GM19328 (cell line): ENCODE results near the gene RAB3C.
A peak's percentile ranks its signal among the peaks of the same experiment; 100 is the strongest.
"Not testable (repeated sequence)": the region's sequence is repeated elsewhere in the genome, so short reads cannot be mapped to it uniquely, and the experiment has no call there.

ENCODE experiments used
- ATAC-seq: cut with Tn5 transposase; IDR thresholded peaks from one replicate; pipeline ENCODE4 v1.9.1; 2021; ENCODE audit warnings: mild to moderate bottlenecking, moderate library complexity; ENCODE audit not compliant: unreplicated experiment

RAB3C gene, protein sequence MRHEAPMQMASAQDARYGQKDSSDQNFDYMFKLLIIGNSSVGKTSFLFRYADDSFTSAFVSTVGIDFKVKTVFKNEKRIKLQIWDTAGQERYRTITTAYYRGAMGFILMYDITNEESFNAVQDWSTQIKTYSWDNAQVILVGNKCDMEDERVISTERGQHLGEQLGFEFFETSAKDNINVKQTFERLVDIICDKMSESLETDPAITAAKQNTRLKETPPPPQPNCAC

DNA sequence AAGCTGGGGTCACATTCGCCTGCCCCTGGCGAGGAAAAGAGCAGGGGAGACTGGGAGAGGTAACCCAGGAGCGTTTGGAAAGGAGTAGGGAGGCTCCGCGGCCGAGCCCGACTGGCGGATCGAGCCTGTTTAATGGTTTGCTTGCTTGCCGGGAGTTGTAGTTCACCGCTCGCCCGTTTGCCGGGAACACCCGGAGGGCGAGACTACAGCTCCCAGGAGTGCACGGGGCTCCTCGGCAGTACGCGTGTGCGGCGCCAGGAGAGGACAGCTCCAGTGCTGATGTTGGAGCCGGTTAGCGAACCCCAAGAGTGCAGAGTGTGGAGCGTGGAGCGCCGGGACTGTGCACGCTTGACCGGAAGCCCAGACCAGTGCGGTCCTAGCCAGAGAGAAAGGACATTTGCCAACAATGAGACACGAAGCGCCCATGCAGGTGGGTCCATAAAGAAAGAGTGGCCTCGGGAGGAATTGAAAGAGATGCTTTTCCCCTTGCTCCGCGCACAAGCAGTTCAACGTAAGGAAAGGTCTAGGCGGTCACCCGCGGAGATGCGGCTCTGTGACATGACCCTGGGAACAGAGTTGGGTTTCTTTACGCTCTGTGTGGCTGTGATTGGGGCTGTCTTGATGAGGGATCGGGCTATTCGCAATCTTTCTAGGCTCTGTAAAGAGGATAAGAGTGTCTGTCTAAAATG lies at the start of gene RAB3C:
Gene RAB3C (plus strand): TSS at position 273 of the 689 bp plus-strand sequence. CDS start 134 bp downstream, at position 407.
- peak; percentile 100 for ATAC-seq

DNA sequence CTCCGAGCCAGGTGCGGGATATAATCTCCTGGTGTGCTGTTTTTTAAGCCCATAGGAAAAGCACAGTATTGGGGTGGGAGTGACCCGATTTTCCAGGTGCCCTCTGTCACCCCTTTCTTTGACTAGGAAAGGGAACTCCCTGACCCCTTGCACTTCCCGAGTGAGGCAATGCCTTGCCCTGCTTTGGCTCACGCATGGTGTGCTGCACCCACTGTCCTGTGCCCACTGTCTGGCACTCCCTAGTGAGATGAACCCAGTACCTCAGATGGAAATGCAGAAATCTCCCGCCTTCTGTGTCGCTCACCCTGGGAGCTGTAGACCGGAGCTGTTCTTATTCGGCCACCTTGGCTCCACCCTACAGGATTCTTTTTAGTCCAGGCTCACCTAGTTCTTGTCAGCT lies 40.9 kb upstream of the RAB3C start:
- ATAC-seq = not testable (repeated sequence)

DNA sequence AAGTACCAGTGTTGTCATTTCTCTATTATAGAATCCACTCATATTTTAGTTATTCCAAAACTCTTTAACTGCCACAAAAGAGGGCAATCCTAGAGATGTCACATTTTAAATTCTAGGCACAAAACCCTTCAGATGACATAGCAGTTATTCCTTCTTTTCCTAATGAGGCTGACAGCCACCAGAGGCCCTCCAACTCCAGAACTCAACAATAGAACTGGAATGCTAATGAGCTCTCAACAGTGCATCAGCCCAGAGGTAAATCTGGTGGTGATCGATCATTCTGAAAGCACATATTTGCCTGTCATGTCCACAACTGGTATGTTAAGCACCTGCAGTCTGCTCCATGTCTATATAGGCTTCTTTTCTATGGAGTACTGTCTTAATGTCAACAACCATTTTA lies 40.2 kb upstream of the RAB3C start:
- no peak for ATAC-seq

DNA sequence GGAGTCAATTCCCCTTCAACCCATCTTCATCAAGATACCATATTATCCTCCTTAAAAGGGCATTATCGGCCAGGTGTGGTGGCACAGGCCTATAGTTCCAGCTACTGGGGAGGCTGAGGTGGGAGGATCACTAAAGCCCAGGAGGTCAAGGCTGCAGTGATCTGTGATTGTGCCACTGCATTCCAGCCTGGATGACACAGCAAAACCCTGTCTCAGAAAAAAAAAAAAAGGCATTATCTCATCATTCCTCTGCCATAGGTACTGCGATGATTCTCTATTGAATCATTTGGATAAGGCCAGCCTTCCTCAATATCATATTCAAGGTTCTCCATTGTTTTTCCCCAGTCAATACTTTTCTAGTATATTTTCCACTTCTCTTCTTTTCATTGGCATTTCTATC lies 39.2 kb upstream of the RAB3C start:
- no peak for ATAC-seq

DNA sequence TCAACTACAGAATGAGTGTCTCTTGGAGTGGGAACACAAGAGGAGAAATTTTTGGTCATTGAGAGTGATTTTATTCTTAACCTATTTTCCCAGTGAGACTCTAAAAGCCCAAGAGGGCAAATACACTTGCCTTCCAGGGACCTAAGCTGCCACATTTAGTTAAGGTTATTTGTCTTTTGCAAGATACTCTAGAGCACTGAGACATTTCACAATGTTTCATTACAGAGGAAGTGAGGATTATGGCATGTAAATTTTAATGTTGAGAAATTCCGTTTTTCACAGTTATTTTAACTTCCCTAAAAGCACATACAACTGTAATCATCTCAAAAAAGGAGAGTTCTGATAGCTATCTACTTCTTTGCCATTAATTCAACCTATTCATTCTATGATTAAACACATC lies 38.7 kb upstream of the RAB3C start:
- no peak for ATAC-seq

DNA sequence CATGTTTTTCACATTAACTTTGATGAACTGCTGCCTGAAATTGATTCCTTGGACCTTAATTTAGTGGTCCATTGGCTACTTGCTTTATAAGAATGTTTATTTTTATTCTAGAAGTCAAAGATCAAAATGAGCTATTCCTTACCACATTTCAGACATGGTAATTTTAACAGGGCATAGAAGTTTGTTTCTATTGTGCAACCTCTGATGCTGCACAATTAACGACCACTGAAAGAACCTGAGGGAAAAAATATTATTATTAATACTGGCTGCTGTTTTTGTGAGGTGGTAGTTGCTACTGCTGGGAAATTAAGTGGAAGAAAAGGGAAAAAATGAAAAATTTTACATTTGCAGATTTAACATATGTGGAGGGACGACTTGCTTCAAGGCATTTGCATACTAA lies 37.9 kb upstream of the RAB3C start:
- ATAC-seq = no peak

DNA sequence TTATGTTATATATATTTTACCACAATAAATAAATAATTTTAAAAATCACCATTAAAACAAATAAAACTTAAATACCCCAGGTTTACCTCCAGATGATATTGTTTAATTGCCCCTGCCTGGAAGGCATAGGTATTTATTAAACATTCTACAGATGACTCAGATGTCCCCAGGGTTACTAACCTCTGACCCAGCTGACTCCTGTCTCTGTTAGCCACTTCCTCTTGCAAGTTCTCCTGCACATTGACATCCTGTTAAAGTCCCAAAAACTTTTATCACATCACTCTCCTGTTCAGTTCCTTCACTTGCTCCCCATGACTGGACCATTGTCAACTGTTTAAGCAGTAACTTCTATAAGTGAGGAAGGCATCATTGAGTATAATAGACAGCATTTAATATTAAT lies 37.0 kb upstream of the RAB3C start:
- peak; percentile 76 for ATAC-seq

DNA sequence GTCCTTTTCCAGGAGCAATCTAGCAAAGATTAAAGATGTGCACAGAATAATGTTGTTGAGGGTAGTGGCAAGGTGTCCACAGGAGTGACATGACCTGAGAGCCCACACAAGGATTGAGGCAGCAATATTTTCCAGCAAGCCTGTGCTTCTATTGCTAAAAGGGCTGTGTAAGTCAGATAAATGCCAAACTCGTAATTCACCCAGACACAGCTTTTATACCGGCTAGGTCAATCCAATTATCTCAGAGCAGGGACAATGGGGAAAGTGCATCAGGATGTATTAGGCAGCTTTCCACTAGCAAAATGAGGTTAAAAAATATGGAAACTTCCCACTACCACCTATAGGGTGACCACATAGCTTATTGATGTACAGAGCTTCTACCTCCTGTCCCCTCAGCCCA lies 34.8 kb upstream of the RAB3C start:
- ATAC-seq = no peak

DNA sequence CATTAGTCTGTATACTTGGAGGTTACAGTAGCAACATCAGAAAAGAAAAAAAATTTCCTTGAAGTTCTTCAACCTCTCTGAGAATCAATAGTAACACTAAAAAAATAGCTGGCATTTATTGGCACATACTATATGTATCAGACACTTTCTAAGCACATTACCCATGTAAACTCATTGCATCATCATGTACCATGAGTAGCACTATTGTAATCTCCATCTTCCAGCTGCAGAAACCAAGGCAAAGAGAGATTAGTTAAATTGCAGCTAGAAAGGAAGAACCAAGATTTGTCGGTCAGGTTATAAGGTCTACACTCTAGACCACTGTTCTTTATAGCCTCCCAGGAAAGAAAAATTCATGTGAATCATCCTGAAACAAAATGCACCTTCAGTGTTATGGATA lies 31.4 kb upstream of the RAB3C start:
- no peak for ATAC-seq

DNA sequence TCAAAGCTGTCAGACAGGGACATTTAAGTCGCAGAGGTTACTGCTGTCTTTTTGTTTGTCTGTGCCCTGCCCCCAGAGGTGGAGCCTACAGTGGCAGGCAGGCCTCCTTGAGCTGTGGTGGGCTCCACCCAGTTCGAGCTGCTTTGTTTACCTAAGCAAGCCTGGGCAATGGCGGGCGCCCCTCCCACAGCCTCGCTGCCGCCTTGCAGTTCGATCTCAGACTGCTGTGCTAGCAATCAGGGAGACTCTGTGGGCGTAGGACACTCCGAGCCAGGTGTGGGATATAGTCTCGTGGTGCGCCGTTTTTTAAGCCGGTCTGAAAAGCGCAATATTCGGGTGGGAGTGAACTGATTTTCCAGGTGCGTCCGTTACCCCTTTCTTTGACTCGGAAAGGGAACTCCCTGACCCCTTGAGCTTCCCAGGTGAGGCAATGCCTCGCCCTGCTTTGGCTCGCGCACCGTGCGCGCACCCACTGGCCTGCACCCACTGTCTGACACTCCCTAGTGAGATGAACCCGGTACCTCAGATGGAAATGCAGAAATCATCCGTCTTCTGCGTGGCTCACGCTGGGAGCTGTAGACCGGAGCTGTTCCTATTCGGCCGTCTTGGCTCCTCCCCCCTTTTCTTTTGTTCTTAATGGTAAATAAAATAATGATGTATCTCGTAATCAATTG lies 25.1 kb upstream of the RAB3C start:
- not testable (repeated sequence) for ATAC-seq

DNA sequence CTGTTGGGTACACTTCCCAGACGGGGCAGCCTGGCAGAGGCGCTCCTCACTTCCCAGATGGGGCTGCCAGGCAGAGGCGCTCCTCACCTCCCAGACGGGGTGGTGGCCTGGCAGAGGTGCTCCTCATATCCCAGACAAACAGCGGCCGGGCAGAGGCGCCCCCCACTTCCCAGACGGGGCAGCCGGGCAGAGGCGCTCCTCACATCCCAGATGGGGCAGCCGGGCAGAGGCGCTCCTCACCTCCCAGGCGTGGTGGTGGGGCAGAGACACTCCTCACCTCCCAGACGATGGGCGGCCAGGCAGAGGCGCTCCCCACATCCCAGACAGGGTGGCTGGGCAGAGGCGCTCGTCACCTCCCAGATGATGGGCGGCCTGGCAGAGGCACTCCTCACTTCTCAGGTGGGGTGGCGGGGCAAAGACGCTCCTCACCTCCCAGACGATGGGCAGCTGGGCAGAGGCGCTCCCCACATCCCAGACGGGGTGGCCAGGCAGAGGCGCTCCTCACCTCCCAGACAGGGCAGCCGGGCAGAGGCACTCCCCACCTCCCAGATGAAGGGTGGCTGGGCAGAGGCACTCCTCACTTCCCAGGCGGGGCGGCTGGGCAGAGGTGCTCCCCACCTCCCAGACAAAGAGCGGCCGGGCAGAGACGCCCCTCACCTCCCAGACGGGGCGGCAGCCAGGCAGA lies 19.7 kb upstream of the RAB3C start:
- ATAC-seq = not testable (repeated sequence)

DNA sequence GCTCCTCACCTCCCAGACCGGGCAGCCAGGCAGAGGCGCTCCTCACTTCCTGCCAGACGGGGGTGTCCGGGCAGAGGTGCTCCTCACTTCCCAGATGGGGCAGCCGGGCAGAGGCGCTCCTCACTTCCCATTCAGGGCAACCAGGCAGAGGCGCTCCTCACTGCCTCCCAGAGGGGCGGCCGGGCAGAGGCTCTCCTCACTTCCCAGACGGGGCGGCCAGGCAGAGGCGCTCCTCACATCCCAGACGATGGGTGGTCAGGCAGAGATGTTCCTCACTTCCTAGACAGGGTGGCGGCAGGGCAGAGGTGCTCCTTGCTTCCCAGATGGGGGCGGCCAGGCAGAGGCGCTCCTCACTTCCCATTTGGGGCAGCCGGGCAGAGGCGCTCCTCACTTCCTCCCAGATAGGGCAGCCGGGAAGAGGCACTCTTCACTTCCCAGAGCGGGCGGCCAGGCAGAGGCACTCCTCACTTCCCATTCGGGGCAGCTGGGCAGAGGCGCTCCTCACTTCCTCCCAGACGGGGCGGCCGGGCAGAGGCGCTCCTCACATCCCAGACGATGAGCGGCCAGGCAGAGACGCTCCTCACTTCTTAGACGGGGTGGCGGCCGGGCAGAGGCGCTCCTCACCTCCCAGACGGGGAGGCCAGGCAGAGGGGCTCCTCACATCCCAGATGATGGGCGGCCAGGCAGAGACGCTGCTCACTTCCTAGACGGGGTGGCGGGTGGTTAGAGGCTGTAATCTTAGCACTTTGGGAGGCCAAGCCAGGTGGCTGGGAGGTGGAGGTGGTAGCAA lies 18.6 kb upstream of the RAB3C start:
- not testable (repeated sequence) for ATAC-seq

DNA sequence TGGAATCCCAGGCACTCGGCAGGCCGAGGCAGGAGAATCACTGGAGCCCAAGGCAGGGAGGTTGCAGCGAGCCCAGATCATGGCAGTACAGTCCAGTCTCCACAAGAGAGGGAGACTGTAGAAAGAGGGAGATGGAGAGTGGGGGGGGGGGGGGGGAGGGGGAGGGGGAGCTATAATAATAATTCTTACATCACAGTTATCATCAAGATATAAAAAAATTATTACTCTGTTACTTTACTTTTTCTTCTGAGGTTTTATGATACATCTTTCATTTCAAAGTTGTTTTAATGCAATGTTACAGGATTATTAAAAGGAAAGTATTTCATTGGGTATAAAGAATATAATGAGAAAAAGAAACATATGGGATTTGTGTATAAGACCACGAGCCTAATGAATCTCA lies 17.8 kb upstream of the RAB3C start:
- ATAC-seq = no peak

DNA sequence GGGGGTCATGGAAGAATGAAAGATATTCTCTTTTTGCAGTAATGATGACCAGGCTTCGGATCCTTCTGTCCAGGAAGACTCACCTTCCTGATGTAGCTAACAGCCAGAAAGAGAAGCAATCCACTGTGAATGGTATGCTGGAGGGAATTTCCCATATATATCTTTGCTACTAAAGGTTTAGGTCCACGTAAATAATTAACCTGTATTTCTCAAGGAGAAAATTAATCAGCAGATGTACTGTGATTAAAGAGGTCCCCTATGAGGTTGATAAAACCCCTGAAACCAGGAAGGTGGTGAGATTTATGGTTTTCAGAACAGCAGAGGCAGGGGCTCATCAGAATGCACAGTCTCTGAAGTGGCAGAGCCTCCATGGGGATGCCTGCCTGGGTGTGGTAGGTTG lies 11.4 kb upstream of the RAB3C start:
- no peak for ATAC-seq

DNA sequence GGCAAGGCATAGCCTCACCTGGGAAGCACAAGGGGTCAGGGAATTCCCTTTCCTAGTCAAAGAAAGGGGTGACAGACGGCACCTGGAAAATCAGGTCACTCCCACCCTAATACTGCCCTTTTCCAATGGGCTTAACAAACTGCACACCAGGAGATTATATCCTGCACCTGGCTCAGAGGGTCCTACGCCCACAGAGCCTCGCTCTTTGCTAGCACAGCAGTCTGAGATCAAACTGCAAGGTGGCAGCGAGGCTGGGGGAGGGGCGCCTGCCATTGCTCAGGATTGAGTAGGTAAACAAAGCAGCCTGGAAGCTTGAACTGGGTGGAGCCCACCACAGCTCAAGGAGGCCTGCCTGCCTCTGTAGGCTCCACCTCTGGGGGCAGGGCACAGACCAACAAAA lies 9.9 kb upstream of the RAB3C start:
- not testable (repeated sequence) for ATAC-seq

DNA sequence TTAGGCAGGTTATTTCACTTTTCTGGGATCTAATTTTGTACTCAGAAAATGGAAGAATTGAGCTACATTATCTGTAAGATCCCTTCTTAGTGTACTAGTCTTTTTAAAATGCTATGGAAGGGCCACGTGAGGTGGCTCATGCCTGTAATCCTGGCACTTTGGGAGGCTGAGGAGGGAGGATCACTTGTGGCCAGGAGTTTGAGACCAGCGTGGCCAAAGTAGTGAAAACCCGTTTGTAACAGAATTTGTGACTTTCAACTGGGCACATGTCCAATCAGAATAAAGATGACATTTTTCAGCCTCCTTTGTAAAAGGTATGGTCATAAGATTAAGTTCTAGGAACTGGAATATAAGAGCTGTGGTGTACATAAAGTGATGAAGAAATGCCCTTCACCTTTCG lies 3.1 kb upstream of the RAB3C start:
- no peak for ATAC-seq

DNA sequence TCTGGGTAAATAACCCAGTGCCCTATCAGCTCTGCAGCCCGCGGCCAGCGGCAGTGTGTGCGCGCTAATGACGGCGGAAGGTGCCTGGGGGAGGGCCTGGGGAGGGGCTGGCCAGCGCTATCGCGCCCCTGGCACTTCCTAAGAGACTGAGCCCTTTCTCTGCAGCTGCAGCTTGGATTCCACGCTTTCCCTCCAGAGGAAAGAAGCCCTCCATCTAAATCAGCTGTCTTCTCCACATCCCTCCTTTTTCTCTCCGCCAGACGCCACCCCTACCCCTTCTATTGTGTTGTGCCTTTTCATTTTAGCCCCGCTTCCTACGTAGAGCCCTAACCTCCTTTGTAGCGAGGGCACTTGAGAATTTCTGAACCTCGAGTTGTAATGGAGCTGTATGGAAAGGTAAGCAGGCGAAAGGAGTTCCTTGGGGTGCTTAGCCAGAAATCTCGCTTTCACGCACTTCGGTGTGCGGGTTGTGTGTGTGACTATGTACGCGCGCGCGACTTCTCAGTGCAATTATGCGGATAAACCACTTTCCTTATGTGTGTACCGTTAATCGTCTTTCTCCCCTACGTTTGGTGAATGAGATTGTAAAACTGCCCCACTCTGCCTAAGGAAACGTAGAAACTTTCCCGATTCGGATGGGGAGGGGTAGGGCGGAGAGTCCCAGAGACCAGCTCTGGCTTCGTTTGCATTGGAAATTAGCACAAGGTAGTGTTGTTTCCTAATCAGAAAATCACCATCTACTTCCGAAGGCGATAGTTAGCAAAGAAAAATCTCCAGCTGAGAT lies 664 bp upstream of the RAB3C start:
- peak; percentile 25 for ATAC-seq

DNA sequence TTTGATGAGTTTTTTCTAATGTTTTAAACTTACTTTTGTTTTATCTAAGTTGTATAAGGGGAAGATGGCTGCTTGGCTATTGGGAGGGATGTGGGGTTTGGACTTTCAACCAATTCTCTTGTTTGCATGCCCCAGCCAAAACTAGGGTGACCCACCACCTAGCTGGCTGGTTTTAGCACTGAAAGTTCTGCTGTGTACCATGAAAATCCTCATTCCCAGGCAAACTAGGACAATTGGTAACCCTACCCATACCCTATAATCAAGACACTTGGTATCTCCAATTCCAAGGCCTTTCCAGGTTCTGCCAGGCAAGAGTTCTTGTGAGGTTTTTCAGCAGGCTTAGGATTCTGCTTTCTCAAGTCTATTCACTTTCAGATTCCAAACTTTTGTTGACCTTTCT lies 13.1 kb downstream of the RAB3C start:
- ATAC-seq = no peak

DNA sequence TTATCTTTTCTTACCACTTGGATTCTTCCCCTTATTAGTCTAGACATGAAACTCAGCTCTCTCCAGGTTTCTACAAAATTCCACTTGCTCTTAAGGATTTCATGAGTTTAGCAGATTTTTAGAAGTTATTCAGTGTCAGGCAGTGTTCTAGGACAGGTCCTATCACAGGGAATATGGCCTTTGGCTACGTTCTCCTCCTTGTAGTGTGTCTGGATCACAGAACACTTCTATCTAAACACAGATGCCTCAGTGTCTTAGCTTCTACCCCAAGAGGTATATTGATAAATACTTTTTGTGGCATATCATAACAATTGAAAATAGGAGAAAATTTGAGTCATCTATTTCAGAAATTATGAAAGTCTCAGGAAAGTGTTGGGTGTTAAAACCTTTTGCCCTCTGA lies 15.6 kb downstream of the RAB3C start:
- no peak for ATAC-seq

DNA sequence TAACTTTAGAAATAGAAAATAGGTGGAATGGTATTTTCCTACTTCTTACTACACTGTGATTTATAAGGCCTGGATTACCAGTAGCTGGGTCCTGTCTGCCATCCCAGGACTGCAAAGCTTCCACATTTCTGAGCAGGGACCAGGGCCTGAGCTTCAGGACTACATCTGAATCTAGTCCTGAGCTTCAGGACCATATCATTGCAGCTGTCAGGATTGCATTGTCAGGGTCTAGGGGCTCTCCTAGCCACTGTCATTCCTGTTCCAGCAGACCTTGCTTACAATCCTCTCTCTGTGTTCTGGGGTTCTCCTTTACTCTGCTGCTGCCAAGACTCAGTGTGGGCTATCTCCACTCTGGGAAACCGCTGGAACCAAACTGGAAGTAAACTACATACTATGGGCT lies 16.3 kb downstream of the RAB3C start:
- no peak for ATAC-seq
